ENCODE data around the gene ZNF770. TPM values are rescaled to one million over a fixed set of nuclear protein-coding genes. Genes with fewer than 3 reads are reported as not detected.

ZNF770 gene
- total RNA-seq (10 to 100 TPM; 24.1 to 44.4 (median 32.9) TPM), polyA plus RNA-seq (10 to 100 TPM in 2 of 3 donors, 1 to 10 TPM in 1; 9.9 to 15.5 (median 10.6) TPM)
- long read RNA-seq, donor 1, full-length matches to known transcripts: 12 of 26 reads
- long read RNA-seq, donor 1, partial matches to known transcripts: 14 of 26 reads
- long read RNA-seq, donor 1, other reads (novel, unspliced or antisense): 0 of 26 reads
- long read RNA-seq, donor 2, full-length matches to known transcripts: 3 of 3 reads
- long read RNA-seq, donor 2, partial matches to known transcripts: 0 of 3 reads
- long read RNA-seq, donor 2, other reads (novel, unspliced or antisense): 0 of 3 reads

GRCh38 chr15:34988027-34988902, at the start of gene ZNF770:
Gene ZNF770 (minus strand): TSS chr15:34988287. CDS start chr15:34983434, 4,853 bp downstream.
- TF ChIP-seq, protein P1, sequence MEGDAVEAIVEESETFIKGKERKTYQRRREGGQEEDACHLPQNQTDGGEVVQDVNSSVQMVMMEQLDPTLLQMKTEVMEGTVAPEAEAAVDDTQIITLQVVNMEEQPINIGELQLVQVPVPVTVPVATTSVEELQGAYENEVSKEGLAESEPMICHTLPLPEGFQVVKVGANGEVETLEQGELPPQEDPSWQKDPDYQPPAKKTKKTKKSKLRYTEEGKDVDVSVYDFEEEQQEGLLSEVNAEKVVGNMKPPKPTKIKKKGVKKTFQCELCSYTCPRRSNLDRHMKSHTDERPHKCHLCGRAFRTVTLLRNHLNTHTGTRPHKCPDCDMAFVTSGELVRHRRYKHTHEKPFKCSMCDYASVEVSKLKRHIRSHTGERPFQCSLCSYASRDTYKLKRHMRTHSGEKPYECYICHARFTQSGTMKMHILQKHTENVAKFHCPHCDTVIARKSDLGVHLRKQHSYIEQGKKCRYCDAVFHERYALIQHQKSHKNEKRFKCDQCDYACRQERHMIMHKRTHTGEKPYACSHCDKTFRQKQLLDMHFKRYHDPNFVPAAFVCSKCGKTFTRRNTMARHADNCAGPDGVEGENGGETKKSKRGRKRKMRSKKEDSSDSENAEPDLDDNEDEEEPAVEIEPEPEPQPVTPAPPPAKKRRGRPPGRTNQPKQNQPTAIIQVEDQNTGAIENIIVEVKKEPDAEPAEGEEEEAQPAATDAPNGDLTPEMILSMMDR (IDR thresholded peaks at IDR 0.05 in 8 of 11, conservative IDR thresholded peaks at IDR 0.05 in 3 of 11): peak in 2 of 11 experiments; percentile 7 to 15
- TF ChIP-seq POLR2AphosphoS5 (IDR thresholded peaks at IDR 0.05) (peak; percentile 93 to 95 (median 95)), POLR2A (IDR thresholded peaks at IDR 0.05) (peak in 2 of 3 donors; percentile 77 to 81)
- Histone ChIP-seq H3K27ac (peak within 1 kb of the TSS; percentile 94 to 99 (median 98)), H3K36me3 (peaks cover 0 to 27% (median 4%) of the 10 kb centered on the region in 6 donors), H3K4me3 (peak within 1 kb of the TSS; percentile 65 to 84 (median 80)), H3K27me3 (replicated peaks in 1 of 7) (no peaks in the 10 kb centered on the region), H3K9me3 (no peaks in the 10 kb centered on the region), H3K4me1 (peaks cover 33 to 55% (median 45%) of the 10 kb centered on the region in 6 donors)
- intact Hi-C loops (cut with DNase I; ENCODE audit: low total_unique reads): no loop called here
- peak; percentile 96 for DNase-seq
- WGBS, 5 donors: 0 to 1% (median 1%) methylated on average over 23 to 60 of the region's 60 CpGs

GRCh38 chr15:35028235-35028984, 40.3 kb upstream of the ZNF770 start:
- TF ChIP-seq POLR2A (IDR thresholded peaks at IDR 0.05) (no peak), POLR2AphosphoS5 (IDR thresholded peaks at IDR 0.05) (no peak)
- TF ChIP-seq, protein P1 (IDR thresholded peaks at IDR 0.05 in 8 of 11, conservative IDR thresholded peaks at IDR 0.05 in 3 of 11): no peak
- Histone ChIP-seq H3K27ac (no peak overlapping the region), H3K4me1 (peaks cover 0 to 8% (median 0%) of the 10 kb centered on the region in 6 donors), H3K4me3 (no peak overlapping the region), H3K9me3 (no peaks in the 10 kb centered on the region), H3K36me3 (no peaks in the 10 kb centered on the region), H3K27me3 (replicated peaks in 1 of 7) (no peaks in the 10 kb centered on the region)
- intact Hi-C loops (cut with DNase I; ENCODE audit: low total_unique reads): no loop called here
- 93 to 95% (median 94%) methylated on average over 6 of the region's 6 CpGs for WGBS, 5 donors
- no peak for DNase-seq

GRCh38 chr15:35023804-35024203, 35.7 kb upstream of the ZNF770 start:
- H3K4me3 ChIP-seq: peak overlapping the region in 1 of 8 donors; percentile 10
- DNase-seq: no peak
- H3K36me3 ChIP-seq: no peaks in the 10 kb centered on the region
- H3K9me3 ChIP-seq: no peaks in the 10 kb centered on the region
- TF ChIP-seq POLR2AphosphoS5 (IDR thresholded peaks at IDR 0.05): peak in 1 of 3 donors; percentile 48
- TF ChIP-seq, protein P1 (IDR thresholded peaks at IDR 0.05 in 8 of 11, conservative IDR thresholded peaks at IDR 0.05 in 3 of 11): no peak
- no peak for TF ChIP-seq POLR2A (IDR thresholded peaks at IDR 0.05)
- WGBS, 5 donors: 30 to 75% (median 63%) methylated on average over 3 of the region's 3 CpGs
- intact Hi-C loops (cut with DNase I; ENCODE audit: low total_unique reads): no loop called here
- H3K27me3 ChIP-seq (replicated peaks in 1 of 7): no peaks in the 10 kb centered on the region
- peak overlapping the region in 6 of 8 donors; percentile 46 to 82 (median 66) for H3K27ac ChIP-seq
- peaks cover 0 to 15% (median 3%) of the 10 kb centered on the region in 6 donors for H3K4me1 ChIP-seq

Data from spleen (tissue), 13 donors.